ENCODE data around the gene DLST. TPM values are rescaled to one million over a fixed set of nuclear protein-coding genes. Genes with fewer than 3 reads are reported as not detected.
A peak's percentile ranks its signal among the peaks of the same experiment; 100 is the strongest.

The DLST gene
- total RNA-seq, 2 experiments from 2014 or later, result 126 to 132 TPM

DNA sequence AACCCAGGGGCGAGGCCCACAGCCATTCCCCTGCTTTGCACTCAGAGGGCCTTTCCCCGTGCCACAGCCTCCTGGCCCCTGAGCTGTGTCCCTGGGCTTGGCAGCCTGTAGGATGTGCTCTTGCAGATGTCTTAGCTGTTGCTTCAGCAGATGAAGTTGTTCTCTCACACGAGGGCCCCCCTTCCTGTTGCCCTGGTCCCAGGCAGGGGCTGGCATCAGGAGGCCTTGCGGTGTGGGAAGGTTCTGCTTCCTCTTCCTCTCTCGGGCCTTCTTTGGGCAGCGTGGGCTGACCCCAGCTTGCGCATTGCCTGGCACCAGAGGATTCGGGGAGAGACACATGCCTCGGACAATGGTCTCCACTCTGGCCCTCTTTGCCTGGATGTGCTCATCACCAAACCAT is 18.4 kb upstream of the DLST start:
- Mint-ChIP-seq H3K4me1 (ENCODE audit: low read depth) (peaks cover 18% of the 10 kb centered on the region), H3K9me3 (no peaks in the 10 kb centered on the region), H3K27me3 (ENCODE audit: low read depth) (no peaks in the 10 kb centered on the region), H3K27ac (no peak overlapping the region), H3K36me3 (ENCODE audit: low read depth) (no peaks in the 10 kb centered on the region), H3K4me3 (no peak overlapping the region)
- DNase-seq, result no peak
- intact Hi-C loops (cut with micrococcal nuclease), result no loop called here
- CTCF ChIA-PET, result interaction anchor here (1.0 to 15.1 kb wide), 11 partner anchors 9 to 254 kb away, joined by 3 to 379 read pairs (median 40); partner anchors contain the start of gene PROX2

DNA sequence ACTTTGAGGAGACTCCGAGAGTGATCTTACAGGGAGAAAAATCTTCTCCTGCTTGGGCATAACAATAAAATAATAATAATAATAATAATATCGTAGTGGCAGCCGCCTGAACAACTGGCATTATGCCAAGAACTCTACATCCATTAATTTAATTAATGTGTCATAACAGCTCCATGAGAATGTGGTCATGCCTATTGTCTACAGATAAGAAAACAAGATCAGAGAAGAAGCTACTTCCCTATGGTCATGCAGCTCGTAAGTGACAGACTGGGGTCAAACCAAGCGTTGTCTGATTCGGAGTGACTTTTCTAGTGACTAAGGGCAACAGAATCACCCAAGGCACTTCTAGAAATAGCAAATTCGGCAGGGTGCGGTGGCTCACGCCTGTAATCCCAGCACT is 17.5 kb upstream of the DLST start:
- Mint-ChIP-seq H3K4me3 (no peak overlapping the region), H3K27ac (no peak overlapping the region), H3K27me3 (ENCODE audit: low read depth) (no peaks in the 10 kb centered on the region), H3K9me3 (no peaks in the 10 kb centered on the region), H3K36me3 (ENCODE audit: low read depth) (no peaks in the 10 kb centered on the region), H3K4me1 (ENCODE audit: low read depth) (peaks cover 18% of the 10 kb centered on the region)
- CTCF ChIA-PET, result interaction anchor here (0.8 to 15.1 kb wide), 7 partner anchors 12 to 225 kb away, joined by 3 to 379 read pairs (median 5); partner anchors contain the start of gene PROX2
- DNase-seq, result no peak
- intact Hi-C loops (cut with micrococcal nuclease), result no loop called here

- intact Hi-C loops (cut with micrococcal nuclease), result no loop called here
- Mint-ChIP-seq H3K4me3 (no peak overlapping the region), H3K36me3 (ENCODE audit: low read depth) (no peaks in the 10 kb centered on the region), H3K27ac (no peak overlapping the region), H3K27me3 (ENCODE audit: low read depth) (no peaks in the 10 kb centered on the region), H3K9me3 (no peaks in the 10 kb centered on the region), H3K4me1 (ENCODE audit: low read depth) (peaks cover 18% of the 10 kb centered on the region)
- CTCF ChIA-PET, result interaction anchor here (0.7 to 15.1 kb wide), 5 partner anchors 11 to 73 kb away, joined by 3 to 379 read pairs (median 5); no protein-coding TSS in a partner anchor
- DNase-seq, result no peak
Observed at GRCh38 chr14:74865156-74865555, 16.6 kb upstream of the DLST start.

DNA sequence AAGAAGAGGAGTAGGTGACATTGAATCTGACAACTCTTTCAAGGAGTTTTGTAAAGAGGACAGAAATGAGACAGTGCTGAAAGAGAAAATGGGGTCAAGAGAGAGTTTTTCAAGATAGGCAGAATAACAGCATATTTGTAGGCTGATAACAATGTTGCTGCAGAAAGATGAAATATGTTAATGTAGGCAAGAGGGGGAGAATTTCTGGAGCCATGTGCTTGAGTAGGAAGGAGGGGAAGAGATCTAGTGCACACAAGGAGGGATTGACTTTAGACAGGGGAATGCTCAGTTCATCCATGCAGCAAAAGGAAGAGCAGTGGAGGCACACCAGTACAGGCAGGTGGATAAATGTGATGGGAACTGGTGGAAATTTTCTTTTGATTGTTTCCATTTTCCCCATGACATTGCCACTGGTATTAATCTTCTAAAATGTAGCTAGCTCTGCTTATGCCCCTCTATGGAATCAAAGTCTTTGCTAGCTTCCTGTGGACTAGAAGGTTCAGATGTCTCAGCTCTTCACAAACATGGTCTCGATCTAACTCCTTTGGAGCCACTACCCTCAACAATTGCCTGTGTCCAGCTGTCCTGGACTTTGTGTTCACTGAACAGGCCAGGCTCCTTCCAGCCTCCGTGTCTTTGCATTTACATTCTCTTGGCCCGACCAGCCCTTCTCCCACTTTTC is 14.9 kb upstream of the DLST start:
- Mint-ChIP-seq H3K36me3 (ENCODE audit: low read depth) (no peaks in the 10 kb centered on the region), H3K27ac (no peak overlapping the region), H3K9me3 (no peaks in the 10 kb centered on the region), H3K4me3 (no peak overlapping the region), H3K4me1 (ENCODE audit: low read depth) (peaks cover 16% of the 10 kb centered on the region), H3K27me3 (ENCODE audit: low read depth) (no peaks in the 10 kb centered on the region)
- no peak for DNase-seq
- CTCF ChIA-PET, result interaction anchor here (0.6 to 2.9 kb wide), 6 partner anchors 9 to 221 kb away, joined by 3 to 18 read pairs (median 6); partner anchors contain the start of gene PROX2
- intact Hi-C loops (cut with micrococcal nuclease), result no loop called here

GRCh38 chr14:74867673-74868072 is 14.0 kb upstream of the DLST start:
- DNase-seq, result peak; percentile 64
- peak overlapping the region; percentile 7 for H3K4me3 Mint-ChIP-seq
- intact Hi-C loops (cut with micrococcal nuclease), result no loop called here
- H3K27me3 Mint-ChIP-seq (ENCODE audit: low read depth), result no peaks in the 10 kb centered on the region
- no peak overlapping the region for H3K27ac Mint-ChIP-seq
- CTCF ChIA-PET, result interaction anchor here (0.6 to 2.9 kb wide), 8 partner anchors 8 to 221 kb away, joined by 3 to 18 read pairs (median 6); partner anchors contain the start of gene PROX2
- no peaks in the 10 kb centered on the region for H3K36me3 Mint-ChIP-seq (ENCODE audit: low read depth)
- H3K9me3 Mint-ChIP-seq, result no peaks in the 10 kb centered on the region
- peaks cover 16% of the 10 kb centered on the region for H3K4me1 Mint-ChIP-seq (ENCODE audit: low read depth)

DNA sequence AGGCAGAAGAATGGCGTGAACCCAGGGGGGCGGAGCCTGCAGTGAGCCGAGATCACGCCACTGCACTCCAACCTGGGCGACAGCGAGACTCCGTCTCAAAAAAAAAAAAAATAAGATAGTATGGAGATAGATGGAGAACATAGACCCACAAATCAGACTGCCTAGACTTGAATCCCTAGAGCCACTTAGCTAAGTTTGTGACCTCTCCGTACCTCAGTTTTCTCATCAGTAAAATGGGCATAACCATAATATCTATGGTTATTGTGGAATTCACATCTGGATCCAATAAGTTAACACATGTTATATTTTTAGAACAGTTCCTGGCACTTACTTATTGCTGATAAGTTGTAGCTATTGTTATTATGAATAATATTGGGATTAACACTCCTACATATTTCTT is 13.0 kb upstream of the DLST start:
- Mint-ChIP-seq H3K4me1 (ENCODE audit: low read depth) (peaks cover 16% of the 10 kb centered on the region), H3K4me3 (no peak overlapping the region), H3K27me3 (ENCODE audit: low read depth) (no peaks in the 10 kb centered on the region), H3K27ac (no peak overlapping the region), H3K36me3 (ENCODE audit: low read depth) (no peaks in the 10 kb centered on the region), H3K9me3 (no peaks in the 10 kb centered on the region)
- no peak for DNase-seq
- CTCF ChIA-PET, result interaction anchor here (0.9 to 2.9 kb wide), 6 partner anchors 7 to 1064 kb away, joined by 3 to 18 read pairs (median 6); partner anchors contain the start of gene PROX2
- intact Hi-C loops (cut with micrococcal nuclease), result no loop called here

- Mint-ChIP-seq H3K4me3 (no peak overlapping the region), H3K4me1 (ENCODE audit: low read depth) (peaks cover 27% of the 10 kb centered on the region), H3K9me3 (no peaks in the 10 kb centered on the region), H3K36me3 (ENCODE audit: low read depth) (no peaks in the 10 kb centered on the region), H3K27ac (no peak overlapping the region), H3K27me3 (ENCODE audit: low read depth) (no peaks in the 10 kb centered on the region)
- CTCF ChIA-PET, result interaction anchor here (1.2 to 6.0 kb wide), 5 partner anchors 9 to 217 kb away, joined by 3 to 81 read pairs (median 16); partner anchors contain the start of gene DLST
- no peak for DNase-seq
- intact Hi-C loops (cut with micrococcal nuclease), result no loop called here
Observed at GRCh38 chr14:74871819-74872218, 9.9 kb upstream of the DLST start.

GRCh38 chr14:74875204-74875603 is 6.5 kb upstream of the DLST start:
- no peaks in the 10 kb centered on the region for H3K27me3 Mint-ChIP-seq (ENCODE audit: low read depth)
- CTCF ChIA-PET, result interaction anchor here (1.3 to 6.0 kb wide), 4 partner anchors 11 to 266 kb away, joined by 3 to 81 read pairs (median 8); no protein-coding TSS in a partner anchor
- H3K4me1 Mint-ChIP-seq (ENCODE audit: low read depth), result peaks cover 30% of the 10 kb centered on the region
- no peak for DNase-seq
- H3K36me3 Mint-ChIP-seq (ENCODE audit: low read depth), result no peaks in the 10 kb centered on the region
- intact Hi-C loops (cut with micrococcal nuclease), result no loop called here
- H3K4me3 Mint-ChIP-seq, result no peak overlapping the region
- H3K27ac Mint-ChIP-seq, result no peak overlapping the region
- no peaks in the 10 kb centered on the region for H3K9me3 Mint-ChIP-seq

GRCh38 chr14:74875941-74876913 is 5.5 kb upstream of the DLST start, which contains the start of gene PROX2:
TSS of gene PROX2 (minus strand) at chr14:74876145. CDS start at chr14:74863834, 12,311 bp downstream.
- H3K4me3 Mint-ChIP-seq, result peak within 1 kb of the TSS; percentile 40
- peak; percentile 30 for DNase-seq
- H3K27ac Mint-ChIP-seq, result no peak within 1 kb of the TSS
- intact Hi-C loops (cut with micrococcal nuclease), result no loop called here
- H3K36me3 Mint-ChIP-seq (ENCODE audit: low read depth), result no peaks in the 10 kb centered on the region
- H3K4me1 Mint-ChIP-seq (ENCODE audit: low read depth), result peaks cover 38% of the 10 kb centered on the region
- no peaks in the 10 kb centered on the region for H3K27me3 Mint-ChIP-seq (ENCODE audit: low read depth)
- no peaks in the 10 kb centered on the region for H3K9me3 Mint-ChIP-seq
- CTCF ChIA-PET, result interaction anchor here (0.6 to 6.0 kb wide), 9 partner anchors 8 to 267 kb away, joined by 3 to 73 read pairs (median 4); no protein-coding TSS in a partner anchor

DNA sequence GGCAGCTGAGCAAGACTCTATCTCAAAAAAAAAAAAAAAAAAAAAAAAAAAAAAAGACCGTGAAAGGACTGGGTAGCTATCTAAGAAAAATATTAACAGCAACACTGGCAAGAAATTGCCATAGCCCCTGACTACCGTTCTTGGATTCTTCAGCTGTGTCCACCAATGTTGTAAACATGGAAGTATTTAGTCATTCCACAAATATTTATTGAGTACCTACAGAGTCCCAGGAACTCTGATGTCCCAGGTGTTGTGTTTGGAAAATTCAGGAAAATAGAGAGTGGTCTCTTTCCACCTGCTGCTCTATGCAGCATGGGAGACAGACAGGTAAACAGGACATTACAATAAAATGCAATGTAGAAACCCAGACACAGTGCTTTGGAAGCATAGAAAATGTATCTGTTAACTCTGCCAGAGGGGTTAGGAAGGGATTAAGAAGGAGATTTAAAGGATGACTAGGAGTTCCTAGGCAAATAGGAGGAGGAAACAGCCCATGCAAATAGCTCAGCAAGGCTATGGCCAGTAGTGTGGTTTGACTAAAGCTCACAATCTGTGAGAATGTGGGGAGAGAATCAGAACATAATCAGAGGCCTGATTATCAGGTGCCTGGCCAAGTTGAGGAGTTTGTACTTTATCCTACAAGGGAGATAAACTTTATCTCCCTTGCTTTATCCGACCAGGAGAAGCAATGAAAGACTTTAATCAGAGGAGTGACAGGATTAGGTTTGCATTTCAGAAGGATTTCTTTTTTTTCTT is 2.1 kb upstream of the DLST start:
- no peaks in the 10 kb centered on the region for H3K9me3 Mint-ChIP-seq

More for the DNA sequence above, 2.1 kb upstream of the DLST start:
- no peak for DNase-seq
- CTCF ChIA-PET, result interaction anchor here (0.7 to 6.0 kb wide), 10 partner anchors 8 to 779 kb away, joined by 3 to 73 read pairs (median 4); no protein-coding TSS in a partner anchor
- no peaks in the 10 kb centered on the region for H3K27me3 Mint-ChIP-seq (ENCODE audit: low read depth)
- H3K36me3 Mint-ChIP-seq (ENCODE audit: low read depth), result peaks cover 10% of the 10 kb centered on the region
- H3K27ac Mint-ChIP-seq, result peak overlapping the region; percentile 7
- intact Hi-C loops (cut with micrococcal nuclease), result loop anchor here (2.0 to 5.0 kb wide), 2 partner anchors 247 to 387 kb away; partner anchors contain the start of genes ISCA2, NEK9 and NPC2
- H3K4me1 Mint-ChIP-seq (ENCODE audit: low read depth), result peaks cover 60% of the 10 kb centered on the region
- no peak overlapping the region for H3K4me3 Mint-ChIP-seq

Data from activated naive CD4-positive, alpha-beta T cell treated with anti-CD3 and anti-CD28 coated beads for 36 hours (primary cell).